Prostate gland (tissue), 2 donors: Measurements from ENCODE around the gene SPSB2. TPM values are rescaled to one million over a fixed set of nuclear protein-coding genes. Genes with fewer than 3 reads are reported as not detected.

Experiments used
- DNase-seq: peaks from one replicate; pipeline ENCODE4 v3.0.0-alpha.2; 2019; ENCODE audit warnings: low spot score
- H3K27ac ChIP-seq, 2 donors: fragments of 200-600 bp; sonication (generic); 2 replicates each; pipeline ENCODE4 v1.5.1; 2017 to 2019
- H3K27me3 ChIP-seq: fragments of 200-600 bp; sonication (generic); replicated peaks from 2 replicates; pipeline ENCODE4 v1.5.1; 2019; ENCODE audit not compliant: insufficient read depth
- H3K36me3 ChIP-seq, 2 donors: fragments of 200-600 bp; sonication (generic); 1 replicate in 1 of 2; 2 replicates in 1 of 2; pipeline versions ENCODE4 v1.5.1 to v1.8.1; 2017 to 2019
- H3K4me1 ChIP-seq: fragments of 200-600 bp; sonication (generic); replicated peaks from 2 replicates; pipeline ENCODE4 v1.5.1; 2019
- H3K4me3 ChIP-seq, 2 donors: fragments of 200-600 bp; sonication (generic); 2 replicates each; pipeline ENCODE4 v1.5.1; 2017 to 2019
- H3K9me3 ChIP-seq: fragments of 200-600 bp; sonication (generic); 2 replicates; pipeline ENCODE4 v1.5.1; 2017
- POLR2A ChIP-seq: fragments of 450-650 bp; IDR thresholded peaks from one replicate; pipeline ENCODE4 v1.6.1; 2016; ENCODE audit warnings: antibody characterized with exemption, mild to moderate bottlenecking
- POLR2AphosphoS5 ChIP-seq: sonication (generic); formaldehyde crosslinking; IDR thresholded peaks from one replicate; pipeline ENCODE4 v1.6.1; 2017; ENCODE audit warnings: antibody characterized with exemption
- WGBS: methylation state at CpG from one replicate; pipeline ENCODE4 v1.1.5; 2018; 5-methylcytosine and 5-hydroxymethylcytosine counted together
- intact Hi-C: fragments of 100-400 bp; cut with DNase I; formaldehyde crosslinking; loops from one replicate; pipeline ENCODE4 v1.14.2; 2022
- total RNA-seq, 2 donors: library from RNA; depleted of rRNA; stranded (reverse); fragments of >200 nt; gene quantifications; one replicate each; pipeline ENCODE4 v1.1.0, GENCODE V29; 2016
- TF ChIP-seq, protein P1 (sequence below), 4 experiments: fragments of 200-600 bp in 2 of 4; fragments of 450-650 bp in 2 of 4; sonication (generic) in 2 of 4; IDR thresholded peaks; 1 replicate in 3 of 4; 2 replicates in 1 of 4; pipeline ENCODE4 v1.5.1; 2016 to 2019; ENCODE audit warnings: antibody characterized with exemption in 4 of 4, mild to moderate bottlenecking in 2 of 4, moderate library complexity in 2 of 4

Gene SPSB2
- total RNA-seq, 2 donors from 2014 or later = 12.7 to 23.5 TPM

DNA sequence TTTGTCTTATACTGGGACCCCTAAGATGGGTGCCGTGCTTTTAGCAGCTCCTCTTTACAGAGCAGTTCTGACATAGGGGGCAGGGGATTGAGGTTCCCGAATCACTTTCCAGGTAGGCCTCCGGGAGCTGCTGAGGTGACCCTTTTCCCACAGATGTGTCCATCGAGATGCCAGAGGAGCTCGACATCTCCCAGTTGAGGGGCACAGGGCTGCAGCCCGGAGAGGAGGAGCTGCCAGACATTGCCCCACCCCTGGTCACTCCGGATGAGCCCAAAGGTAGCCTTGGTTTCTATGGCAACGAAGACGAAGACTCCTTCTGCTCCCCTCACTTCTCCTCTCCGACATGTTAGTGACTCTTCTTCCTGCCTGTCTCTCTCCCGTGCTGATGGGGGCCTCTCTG is 10.1 kb downstream of the SPSB2 start:
- intact Hi-C loops = no loop called here
- DNase-seq = no peak
- 90% methylated on average over 11 of the region's 11 CpGs for WGBS
- Histone ChIP-seq H3K36me3 (peaks cover 9 to 23% of the 10 kb centered on the region in 2 donors), H3K27me3 (no peaks in the 10 kb centered on the region), H3K4me3 (no peak overlapping the region), H3K4me1 (no peaks in the 10 kb centered on the region), H3K27ac (no peak overlapping the region), H3K9me3 (no peaks in the 10 kb centered on the region)
- TF ChIP-seq POLR2A (no peak), POLR2AphosphoS5 (no peak)
- TF ChIP-seq, protein P1, sequence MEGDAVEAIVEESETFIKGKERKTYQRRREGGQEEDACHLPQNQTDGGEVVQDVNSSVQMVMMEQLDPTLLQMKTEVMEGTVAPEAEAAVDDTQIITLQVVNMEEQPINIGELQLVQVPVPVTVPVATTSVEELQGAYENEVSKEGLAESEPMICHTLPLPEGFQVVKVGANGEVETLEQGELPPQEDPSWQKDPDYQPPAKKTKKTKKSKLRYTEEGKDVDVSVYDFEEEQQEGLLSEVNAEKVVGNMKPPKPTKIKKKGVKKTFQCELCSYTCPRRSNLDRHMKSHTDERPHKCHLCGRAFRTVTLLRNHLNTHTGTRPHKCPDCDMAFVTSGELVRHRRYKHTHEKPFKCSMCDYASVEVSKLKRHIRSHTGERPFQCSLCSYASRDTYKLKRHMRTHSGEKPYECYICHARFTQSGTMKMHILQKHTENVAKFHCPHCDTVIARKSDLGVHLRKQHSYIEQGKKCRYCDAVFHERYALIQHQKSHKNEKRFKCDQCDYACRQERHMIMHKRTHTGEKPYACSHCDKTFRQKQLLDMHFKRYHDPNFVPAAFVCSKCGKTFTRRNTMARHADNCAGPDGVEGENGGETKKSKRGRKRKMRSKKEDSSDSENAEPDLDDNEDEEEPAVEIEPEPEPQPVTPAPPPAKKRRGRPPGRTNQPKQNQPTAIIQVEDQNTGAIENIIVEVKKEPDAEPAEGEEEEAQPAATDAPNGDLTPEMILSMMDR (IDR thresholded peaks at IDR 0.05) = no peak

DNA sequence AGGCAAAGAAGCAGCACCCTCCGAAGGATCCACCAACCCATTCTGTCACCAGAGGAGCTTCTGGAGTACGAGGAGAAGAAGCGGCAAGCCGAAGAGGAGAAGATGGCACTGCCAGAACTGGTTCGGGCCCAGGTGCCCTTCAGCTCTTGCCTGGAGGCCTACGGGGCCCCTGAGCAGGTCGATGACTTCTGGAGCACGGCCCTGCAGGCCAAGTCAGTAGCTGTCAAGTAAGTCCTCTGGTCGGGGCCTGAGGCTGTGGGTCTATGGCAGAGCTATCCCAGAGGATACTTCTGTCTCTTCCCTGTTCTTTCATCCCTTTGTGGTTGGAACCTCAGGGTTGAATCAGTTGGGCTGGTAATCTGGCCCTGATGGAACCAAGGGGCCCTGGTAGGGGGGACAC is 11.7 kb downstream of the SPSB2 start:
- Histone ChIP-seq H3K27ac (no peak overlapping the region), H3K36me3 (peaks cover 9 to 33% of the 10 kb centered on the region in 2 donors), H3K9me3 (no peaks in the 10 kb centered on the region), H3K4me3 (no peak overlapping the region), H3K27me3 (no peaks in the 10 kb centered on the region), H3K4me1 (no peaks in the 10 kb centered on the region)
- WGBS = 93% methylated on average over 9 of the region's 9 CpGs
- no peak for DNase-seq
- intact Hi-C loops = no loop called here
- TF ChIP-seq POLR2AphosphoS5 (no peak), POLR2A (no peak)
- TF ChIP-seq, protein P1 (IDR thresholded peaks at IDR 0.05) = no peak

DNA sequence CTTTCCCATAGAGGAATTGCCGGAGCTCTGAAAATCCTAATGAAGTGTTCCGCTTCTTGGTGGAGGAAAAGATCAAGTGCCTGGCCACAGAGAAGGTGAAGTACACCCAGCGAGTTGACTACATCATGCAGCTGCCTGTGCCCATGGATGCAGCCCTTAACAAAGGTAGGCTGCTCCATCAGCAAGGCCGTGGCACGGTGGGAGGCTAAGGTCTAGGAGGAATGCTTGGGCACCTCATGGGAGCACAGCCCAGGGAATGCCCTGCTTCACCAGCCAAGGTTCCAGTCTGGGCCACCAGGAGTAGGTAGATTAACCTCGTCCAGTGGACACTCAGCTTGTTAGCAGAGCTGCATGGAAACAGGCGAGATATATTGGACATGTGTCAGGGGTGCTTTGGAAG is 12.2 kb downstream of the SPSB2 start:
- Histone ChIP-seq H3K4me3 (no peak overlapping the region), H3K27me3 (no peaks in the 10 kb centered on the region), H3K27ac (no peak overlapping the region), H3K36me3 (peaks cover 9 to 33% of the 10 kb centered on the region in 2 donors), H3K9me3 (no peaks in the 10 kb centered on the region), H3K4me1 (no peaks in the 10 kb centered on the region)
- no peak for DNase-seq
- intact Hi-C loops = no loop called here
- 96% methylated on average over 7 of the region's 7 CpGs for WGBS
- TF ChIP-seq POLR2A (no peak), POLR2AphosphoS5 (no peak)
- TF ChIP-seq, protein P1 (IDR thresholded peaks at IDR 0.05) = no peak

DNA sequence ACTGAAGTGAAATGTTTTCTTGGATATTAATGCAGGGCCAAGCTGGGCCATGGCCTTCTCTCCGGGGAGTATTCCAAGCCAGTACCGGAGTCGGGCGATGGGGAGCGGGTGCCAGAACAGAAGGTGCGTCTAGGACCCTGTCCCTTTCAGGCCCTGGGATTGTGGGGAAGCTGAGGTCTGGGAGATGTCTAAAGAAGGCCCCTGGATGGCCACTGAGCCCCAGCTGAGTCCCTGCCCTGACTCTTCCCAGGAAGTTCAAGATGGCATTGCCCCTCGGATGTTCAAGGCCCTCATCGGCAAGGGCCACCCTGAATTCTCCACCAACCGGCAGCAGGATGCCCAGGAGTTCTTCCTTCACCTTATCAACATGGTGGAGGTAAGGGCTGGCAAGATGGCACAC is 13.0 kb downstream of the SPSB2 start:
- Histone ChIP-seq H3K36me3 (peaks cover 8 to 33% of the 10 kb centered on the region in 2 donors), H3K27me3 (no peaks in the 10 kb centered on the region), H3K4me1 (no peaks in the 10 kb centered on the region), H3K9me3 (no peaks in the 10 kb centered on the region), H3K27ac (no peak overlapping the region), H3K4me3 (no peak overlapping the region)
- WGBS = 96% methylated on average over 9 of the region's 9 CpGs
- TF ChIP-seq POLR2AphosphoS5 (no peak), POLR2A (no peak)
- TF ChIP-seq, protein P1 (IDR thresholded peaks at IDR 0.05) = no peak
- no peak for DNase-seq
- intact Hi-C loops = no loop called here

DNA sequence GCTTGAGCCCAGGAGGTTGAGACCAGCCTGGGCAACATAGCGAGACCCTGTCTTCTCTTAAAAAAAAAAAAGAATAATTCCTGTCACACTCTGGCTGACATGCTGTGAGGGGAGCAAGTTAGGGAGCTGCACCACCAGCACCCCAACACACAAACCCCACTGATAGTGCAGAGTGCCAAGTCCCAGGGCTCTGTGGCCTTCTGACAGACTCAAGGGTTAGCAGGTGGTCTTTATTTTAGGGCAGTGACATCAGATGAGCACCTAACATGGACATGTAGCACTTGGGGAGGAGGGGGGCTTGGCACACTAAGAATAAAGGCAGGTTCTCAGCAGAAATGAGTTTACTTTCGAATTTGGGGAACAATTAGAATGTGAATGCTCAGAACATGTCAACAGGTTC is 14.3 kb downstream of the SPSB2 start:
- H3K4me1 ChIP-seq = peaks cover 3% of the 10 kb centered on the region
- H3K9me3 ChIP-seq = no peaks in the 10 kb centered on the region
- 98% methylated on average over 2 of the region's 2 CpGs for WGBS
- intact Hi-C loops = no loop called here
- DNase-seq = no peak
- H3K36me3 ChIP-seq = peaks cover 5 to 33% of the 10 kb centered on the region in 2 donors
- H3K27ac ChIP-seq = no peak overlapping the region
- H3K4me3 ChIP-seq = no peak overlapping the region
- no peaks in the 10 kb centered on the region for H3K27me3 ChIP-seq
- no peak for TF ChIP-seq POLR2AphosphoS5
- TF ChIP-seq, protein P1 (IDR thresholded peaks at IDR 0.05) = no peak
- TF ChIP-seq POLR2A = no peak
